Activated T-cell treated with anti-CD3 and anti-CD28 coated beads, Interleukin-2, amount 50 U/mL, for 4 hours (primary cell): ENCODE measurements around the gene SELENOH. TPM values are rescaled to one million over a fixed set of nuclear protein-coding genes. Genes with fewer than 3 reads are reported as not detected.
"Not testable (repeated sequence)": the region's sequence is repeated elsewhere in the genome, so short reads cannot be mapped to it uniquely, and the experiment has no call there.

Experiments used
- ATAC-seq, 2 donors: fragments of 200-7000 bp; cut with Tn5 transposase; one replicate each; pipeline ENCODE4 v1.10.0; 2021
- DNase-seq: peaks from one replicate; pipeline ENCODE4 v3.0.0-alpha.2; 2020
- H3K27me3 Mint-ChIP-seq: one replicate; pipeline ENCODE4 v1.8.0; 2021; ENCODE audit warnings: low read depth, mixed read lengths
- H3K36me3 Mint-ChIP-seq: one replicate; pipeline ENCODE4 v1.8.0; 2022; ENCODE audit warnings: mixed read lengths; ENCODE audit not compliant: insufficient read depth
- H3K4me1 Mint-ChIP-seq: one replicate; pipeline ENCODE4 v1.8.0; 2021; ENCODE audit warnings: low read depth, mixed read lengths
- H3K4me3 Mint-ChIP-seq: one replicate; pipeline ENCODE4 v1.8.0; 2021; ENCODE audit warnings: mild to moderate bottlenecking, moderate library complexity, mixed read lengths
- H3K9me3 Mint-ChIP-seq: one replicate; pipeline ENCODE4 v1.8.0; 2021; ENCODE audit warnings: mixed read lengths
- total RNA-seq, 3 donors: library from RNA; stranded (reverse); gene quantifications; one replicate each; pipeline ENCODE4 v1.2.1, GENCODE V29; 2021

SELENOH gene
- total RNA-seq, result 100 to 1,000 TPM; 231 to 290 (median 260) TPM

DNA sequence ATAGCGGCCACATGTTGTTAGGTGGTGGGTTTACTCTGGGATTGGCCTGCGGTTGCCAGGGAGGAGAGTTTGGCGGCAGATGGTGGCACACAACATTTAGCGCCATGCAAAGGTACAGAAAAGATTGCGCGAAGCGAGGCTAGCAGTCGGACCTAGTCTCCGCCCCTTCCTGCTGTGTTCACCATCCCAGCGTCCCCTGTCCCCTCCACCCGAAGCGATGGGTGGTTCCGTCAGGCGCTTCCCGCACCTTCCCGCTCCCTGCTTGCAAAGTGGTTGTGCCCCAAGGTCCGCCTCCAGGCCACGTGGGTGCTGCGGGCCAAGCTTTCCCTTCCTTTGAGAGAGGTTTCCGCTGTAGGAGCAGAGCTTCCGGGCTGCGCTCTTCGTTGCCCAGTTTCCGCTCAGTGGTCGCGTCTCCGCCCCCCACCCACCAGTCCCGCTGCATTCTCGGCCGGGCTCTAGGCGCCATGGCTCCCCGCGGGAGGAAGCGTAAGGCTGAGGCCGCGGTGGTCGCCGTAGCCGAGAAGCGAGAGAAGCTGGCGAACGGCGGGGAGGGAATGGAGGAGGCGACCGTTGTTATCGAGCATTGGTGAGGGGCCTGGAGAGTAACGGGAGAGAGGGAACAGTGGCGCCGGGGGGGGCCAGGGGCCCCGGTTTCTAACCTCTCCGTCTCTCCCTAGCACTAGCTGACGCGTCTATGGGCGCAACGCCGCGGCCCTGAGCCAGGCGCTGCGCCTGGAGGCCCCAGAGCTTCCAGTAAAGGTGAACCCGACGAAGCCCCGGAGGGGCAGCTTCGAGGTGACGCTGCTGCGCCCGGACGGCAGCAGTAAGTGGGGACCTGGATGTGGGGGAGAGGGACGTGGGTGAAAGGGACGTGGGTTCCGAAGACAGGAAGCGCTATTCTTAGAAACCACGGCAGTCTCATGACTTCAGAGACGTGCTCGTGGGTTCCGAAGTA, at the start of gene SELENOH:
TSS of gene SELENOH (plus strand) at position 360 of the 955 bp plus-strand sequence. CDS start at position 465, 105 bp downstream.
- DNase-seq, result peak; percentile 88
- H3K4me1 Mint-ChIP-seq, result peaks cover 34% of the 10 kb centered on the region
- H3K9me3 Mint-ChIP-seq, result no peaks in the 10 kb centered on the region
- peak; percentile 91 to 94 for ATAC-seq
- peaks cover 36% of the 10 kb centered on the region for H3K36me3 Mint-ChIP-seq
- peak within 1 kb of the TSS; percentile 100 for H3K4me3 Mint-ChIP-seq
- no peaks in the 10 kb centered on the region for H3K27me3 Mint-ChIP-seq

DNA sequence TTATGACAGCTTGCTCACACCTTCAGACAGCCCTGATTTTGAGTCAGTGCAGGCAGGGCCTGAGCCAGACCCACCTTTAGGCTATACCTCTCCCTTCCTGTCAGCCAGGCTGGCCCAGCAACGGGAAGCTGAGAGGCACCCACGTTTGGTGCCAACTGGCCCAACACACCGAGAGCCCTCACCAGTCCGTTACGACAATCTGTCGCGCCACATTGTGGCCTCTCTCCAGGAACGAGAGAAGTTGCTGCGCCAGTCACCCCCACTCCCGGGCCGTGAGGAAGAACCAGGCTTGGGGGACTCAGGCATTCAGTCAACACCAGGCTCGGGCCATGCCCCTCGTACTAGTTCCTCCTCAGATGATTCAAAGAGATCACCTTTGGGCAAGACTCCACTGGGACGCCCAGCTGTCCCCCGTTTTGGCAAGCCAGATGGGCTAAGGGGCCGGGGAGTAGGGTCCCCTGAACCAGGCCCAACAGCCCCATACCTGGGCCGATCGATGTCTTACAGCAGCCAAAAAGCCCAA, 42.4 kb upstream of the SELENOH start:
- Mint-ChIP-seq H3K9me3 (no peaks in the 10 kb centered on the region), H3K27me3 (no peaks in the 10 kb centered on the region), H3K4me1 (no peaks in the 10 kb centered on the region), H3K36me3 (peaks cover 40% of the 10 kb centered on the region), H3K4me3 (no peak overlapping the region)
- no peak for DNase-seq
- no peak for ATAC-seq

- Mint-ChIP-seq H3K36me3 (peaks cover 42% of the 10 kb centered on the region), H3K4me3 (no peak overlapping the region), H3K4me1 (no peaks in the 10 kb centered on the region), H3K27me3 (no peaks in the 10 kb centered on the region), H3K9me3 (no peaks in the 10 kb centered on the region)
- DNase-seq (no peak), ATAC-seq (no peak)
Observed at GRCh38 chr11:57699813-57700212, 41.5 kb upstream of the SELENOH start.

- Mint-ChIP-seq H3K4me1 (no peaks in the 10 kb centered on the region), H3K36me3 (peaks cover 42% of the 10 kb centered on the region), H3K9me3 (no peaks in the 10 kb centered on the region), H3K27me3 (no peaks in the 10 kb centered on the region), H3K4me3 (no peak overlapping the region)
- ATAC-seq, result no peak
- no peak for DNase-seq
Observed at GRCh38 chr11:57700425-57700824, 40.9 kb upstream of the SELENOH start.

DNA sequence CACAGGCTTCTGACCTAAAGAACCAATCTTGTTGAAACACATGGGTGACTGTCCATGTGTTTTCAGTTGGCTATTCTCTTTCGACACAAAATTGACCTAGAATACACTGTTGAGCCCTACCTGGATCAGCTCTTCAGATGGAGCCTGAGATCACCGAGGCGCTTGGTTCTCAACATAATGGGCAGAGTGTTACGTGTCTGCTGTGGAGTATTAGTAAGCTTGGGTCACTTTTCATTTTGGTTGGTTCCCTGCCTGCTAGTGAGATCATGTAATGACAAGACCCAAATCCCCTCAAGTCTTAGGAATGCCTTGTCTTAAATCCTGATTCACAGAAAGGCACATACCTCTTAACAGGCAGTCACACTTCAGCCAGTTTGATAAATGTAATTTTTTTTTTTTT, 38.0 kb upstream of the SELENOH start:
- H3K4me1 Mint-ChIP-seq, result peaks cover 4% of the 10 kb centered on the region
- no peaks in the 10 kb centered on the region for H3K9me3 Mint-ChIP-seq
- H3K36me3 Mint-ChIP-seq, result peaks cover 31% of the 10 kb centered on the region
- H3K27me3 Mint-ChIP-seq, result no peaks in the 10 kb centered on the region
- no peak for ATAC-seq
- DNase-seq, result no peak
- no peak overlapping the region for H3K4me3 Mint-ChIP-seq

DNA sequence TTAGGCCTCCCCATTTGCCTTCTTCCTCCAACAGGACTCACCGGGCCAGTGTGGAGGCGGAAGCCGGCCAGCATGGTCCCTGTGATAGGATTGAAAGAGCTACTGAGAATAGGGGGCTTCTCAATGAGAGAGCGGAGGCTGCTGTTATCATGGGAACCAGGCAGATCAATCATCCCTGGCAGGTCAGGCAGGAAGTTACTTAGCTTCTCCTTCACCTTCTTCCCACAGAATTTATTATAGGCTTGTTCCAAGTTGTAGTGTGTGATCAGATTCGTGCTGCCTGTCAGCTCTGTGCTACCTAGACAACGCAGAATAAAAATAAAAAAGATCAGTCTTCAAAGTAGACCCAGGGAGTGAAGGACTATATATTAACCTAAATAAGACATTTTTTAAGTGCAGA, 36.4 kb upstream of the SELENOH start:
- Mint-ChIP-seq H3K4me1 (peaks cover 9% of the 10 kb centered on the region), H3K4me3 (no peak overlapping the region), H3K27me3 (no peaks in the 10 kb centered on the region), H3K36me3 (peaks cover 21% of the 10 kb centered on the region), H3K9me3 (no peaks in the 10 kb centered on the region)
- no peak for ATAC-seq
- DNase-seq, result no peak

DNA sequence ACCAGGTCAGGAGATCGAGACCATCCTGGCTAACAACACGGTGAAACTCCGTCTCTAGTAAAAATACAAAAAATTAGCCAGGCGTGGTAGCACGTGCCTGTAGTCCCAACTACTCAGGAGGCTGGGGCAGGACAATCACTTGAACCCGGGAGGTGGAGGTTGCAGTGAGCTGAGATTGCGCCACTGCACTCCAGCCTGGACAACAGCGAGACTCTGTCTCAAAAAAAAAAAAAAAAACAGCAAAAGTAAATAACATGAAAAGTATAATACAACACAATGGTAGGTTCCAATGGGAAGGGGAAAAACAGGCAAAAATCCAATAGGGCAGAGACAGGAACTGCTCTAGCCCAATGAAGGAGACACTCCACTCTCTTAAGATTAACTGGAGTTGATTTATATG, 35.9 kb upstream of the SELENOH start:
- peaks cover 17% of the 10 kb centered on the region for H3K36me3 Mint-ChIP-seq
- not testable (repeated sequence) for H3K9me3 Mint-ChIP-seq, H3K4me3 Mint-ChIP-seq, H3K27me3 Mint-ChIP-seq, ATAC-seq, DNase-seq
- H3K4me1 Mint-ChIP-seq, result peaks cover 12% of the 10 kb centered on the region

DNA sequence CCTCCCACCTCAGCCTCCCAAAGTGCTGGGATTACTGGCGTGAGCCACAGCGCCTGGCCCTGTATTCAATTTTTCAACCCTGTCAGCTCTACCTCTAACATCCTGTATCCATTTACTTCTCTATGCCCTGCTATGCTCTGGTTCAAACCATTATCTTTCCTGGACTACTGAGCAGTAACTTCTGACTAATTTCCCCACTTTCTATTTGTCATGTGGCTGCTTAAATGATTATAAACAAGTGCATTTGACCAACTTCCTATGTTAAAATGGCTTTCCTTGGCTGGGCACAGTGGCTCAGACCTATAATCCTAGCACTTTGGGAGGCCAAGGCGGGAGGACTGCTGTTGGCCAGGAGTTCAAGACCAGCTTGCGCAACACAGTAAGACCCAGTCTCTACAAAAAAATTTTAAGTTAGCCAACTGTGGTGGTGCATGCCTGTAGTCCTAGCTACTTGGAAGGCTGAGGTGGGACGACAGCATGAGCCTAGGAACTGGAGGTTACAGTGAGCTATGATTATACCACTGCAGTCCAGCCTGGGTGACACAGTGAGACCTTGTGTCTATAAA, 31.4 kb upstream of the SELENOH start:
- DNase-seq (no peak), ATAC-seq (no peak)
- no peaks in the 10 kb centered on the region for H3K9me3 Mint-ChIP-seq
- H3K27me3 Mint-ChIP-seq, result no peaks in the 10 kb centered on the region
- peaks cover 6% of the 10 kb centered on the region for H3K36me3 Mint-ChIP-seq
- H3K4me3 Mint-ChIP-seq, result no peak overlapping the region
- H3K4me1 Mint-ChIP-seq, result peaks cover 34% of the 10 kb centered on the region

DNA sequence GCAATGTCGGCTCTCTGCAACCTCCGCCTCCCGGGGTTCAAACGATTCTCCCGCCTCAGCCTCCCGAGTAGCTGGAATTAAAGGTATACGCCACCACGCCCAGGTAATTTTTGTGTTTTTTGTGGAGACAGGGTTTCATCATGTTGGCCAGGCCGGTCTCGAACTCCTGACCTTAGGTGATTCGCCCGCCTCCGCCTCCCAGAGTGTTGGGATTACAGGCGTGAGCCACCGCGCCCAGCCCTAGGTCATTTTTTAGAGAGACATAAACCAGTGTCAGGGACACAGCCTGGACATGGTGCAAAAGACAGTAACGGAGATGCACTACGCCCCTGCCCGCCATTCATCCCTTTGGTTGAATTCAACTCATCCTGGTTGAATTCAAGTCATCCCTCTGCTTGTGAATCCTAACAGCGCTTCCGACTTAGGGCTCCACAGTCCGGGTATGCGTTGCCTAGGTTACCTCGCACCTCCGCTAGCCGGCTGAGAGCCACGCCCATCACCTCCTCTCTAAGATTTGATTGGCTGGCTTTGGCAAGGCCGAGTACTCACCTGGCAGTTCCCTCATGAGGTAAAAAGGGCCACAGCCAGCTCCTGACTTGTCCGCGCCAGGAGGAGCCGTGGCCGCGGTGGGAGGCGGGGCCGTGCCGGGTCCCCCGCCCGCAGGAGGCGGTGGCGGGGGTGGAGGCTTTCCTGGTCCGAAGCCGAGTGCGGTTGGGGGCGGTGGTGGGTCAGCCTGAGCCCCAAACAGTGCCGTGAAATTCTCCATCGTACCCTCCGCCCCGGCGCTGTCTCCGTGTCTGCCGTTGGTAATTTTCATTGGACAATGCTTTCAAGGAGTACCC, 29.7 kb upstream of the SELENOH start, which contains the start of gene MED19:
TSS of gene MED19 (minus strand) at position 802 of the 842 bp plus-strand sequence. CDS start at position 766, 36 bp downstream.
- Mint-ChIP-seq H3K4me3 (peak within 1 kb of the TSS; percentile 100), H3K4me1 (peaks cover 37% of the 10 kb centered on the region), H3K9me3 (no peaks in the 10 kb centered on the region), H3K27me3 (no peaks in the 10 kb centered on the region), H3K36me3 (peaks cover 6% of the 10 kb centered on the region)
- DNase-seq (peak; percentile 60), ATAC-seq (peak; percentile 50 to 51)

- Mint-ChIP-seq H3K27me3 (no peaks in the 10 kb centered on the region), H3K36me3 (peaks cover 6% of the 10 kb centered on the region), H3K4me3 (peak within 1 kb of the TSS; percentile 100), H3K9me3 (no peaks in the 10 kb centered on the region), H3K4me1 (peaks cover 37% of the 10 kb centered on the region)
- ATAC-seq (peak; percentile 93 to 95), DNase-seq (peak; percentile 83)
Observed at GRCh38 chr11:57712256-57713150, 28.8 kb upstream of the SELENOH start, which contains the start of gene TMX2. TSS of gene TMX2 (plus strand) at chr11:57712593. CDS start at chr11:57712619, 26 bp downstream.

DNA sequence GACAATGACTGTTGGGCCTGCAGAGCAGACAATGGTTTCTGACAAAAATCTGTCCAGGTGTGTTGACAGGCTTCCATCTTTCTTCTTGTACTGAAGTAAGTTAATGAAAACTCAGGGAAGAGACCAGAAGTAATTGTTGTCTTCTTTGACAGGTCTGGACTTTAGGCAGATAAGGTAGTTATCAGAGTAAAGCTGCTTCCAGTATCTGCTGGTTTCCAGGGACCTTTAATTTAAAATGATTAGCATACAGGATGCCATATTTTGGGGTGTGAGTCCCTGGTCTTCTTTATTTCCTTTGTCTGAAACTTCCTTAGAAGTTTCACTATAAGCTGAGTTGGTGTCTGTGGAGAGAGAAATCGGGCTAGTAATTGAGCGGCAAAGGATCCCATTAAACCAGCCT, 27.5 kb upstream of the SELENOH start:
- Mint-ChIP-seq H3K36me3 (peaks cover 4% of the 10 kb centered on the region), H3K27me3 (no peaks in the 10 kb centered on the region), H3K4me1 (peaks cover 32% of the 10 kb centered on the region), H3K4me3 (peak overlapping the region; percentile 100), H3K9me3 (no peaks in the 10 kb centered on the region)
- ATAC-seq, result no peak
- no peak for DNase-seq

DNA sequence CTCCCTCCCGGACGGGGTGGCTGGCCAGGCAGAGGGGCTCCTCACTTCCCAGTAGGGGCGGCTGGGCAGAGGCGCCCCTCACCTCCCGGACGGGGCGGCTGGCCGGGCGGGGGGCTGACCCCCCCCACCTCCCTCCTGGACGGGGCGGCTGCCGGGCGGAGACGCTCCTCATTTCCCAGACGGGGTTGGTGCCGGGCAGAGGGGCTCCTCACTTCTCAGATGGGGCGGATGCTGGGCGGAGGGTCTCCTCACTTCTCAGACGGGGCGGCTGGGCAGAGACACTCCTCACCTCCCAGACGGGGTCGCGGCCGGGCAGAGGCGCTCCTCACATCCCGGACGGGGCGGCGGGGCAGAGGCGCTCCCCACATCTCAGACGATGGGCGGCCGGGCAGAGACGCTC, 24.6 kb upstream of the SELENOH start:
- H3K4me3 Mint-ChIP-seq, ATAC-seq, DNase-seq, H3K9me3 Mint-ChIP-seq, H3K36me3 Mint-ChIP-seq, H3K27me3 Mint-ChIP-seq: not testable (repeated sequence)
- H3K4me1 Mint-ChIP-seq, result peaks cover 19% of the 10 kb centered on the region

GRCh38 chr11:57727185-57727584, 14.1 kb upstream of the SELENOH start:
- ATAC-seq, result no peak
- Mint-ChIP-seq H3K27me3 (no peaks in the 10 kb centered on the region), H3K4me3 (no peak overlapping the region), H3K9me3 (no peaks in the 10 kb centered on the region), H3K36me3 (peaks cover 2% of the 10 kb centered on the region), H3K4me1 (peaks cover 8% of the 10 kb centered on the region)
- DNase-seq, result no peak
